Ovary (tissue), 9 donors: ENCODE data around the gene C2CD3. TPM values are rescaled to one million over a fixed set of nuclear protein-coding genes. Genes with fewer than 3 reads are reported as not detected.

Experiments
- DNase-seq, 5 donors: peaks; one replicate each; pipeline ENCODE4 v3.0.0-alpha.2; 2019 to 2020
- H3K27ac ChIP-seq, 2 donors: fragments of 200-600 bp; one replicate each; pipeline versions ENCODE4 v1.5.1 to v1.8.0; 2019 to 2022
- H3K27me3 ChIP-seq: fragments of 200-600 bp; one replicate; pipeline ENCODE4 v1.8.0; 2022
- H3K36me3 ChIP-seq: fragments of 200-600 bp; sonication (generic); one replicate; pipeline ENCODE4 v1.5.1; 2019
- H3K4me1 ChIP-seq: one replicate; pipeline ENCODE4 v1.8.1; 2013; ENCODE audit warnings: mild to moderate bottlenecking, moderate library complexity; ENCODE audit not compliant: insufficient read depth
- H3K4me3 ChIP-seq: fragments of 200-600 bp; sonication (generic); one replicate; pipeline ENCODE4 v1.5.1; 2017
- H3K9me3 ChIP-seq, 2 donors: fragments of 200-600 bp in 1 of 2; sonication (generic) in 1 of 2; one replicate each; pipeline versions ENCODE4 v1.5.1 to v1.8.1; 2013 to 2019; ENCODE audit warnings: mild to moderate bottlenecking in 1 of 2, moderate library complexity in 1 of 2
- CTCF ChIP-seq, 3 donors: fragments of 450-650 bp in 2 of 3; fragments of 200-600 bp in 1 of 3; IDR thresholded peaks; one replicate each; pipeline versions ENCODE4 v1.5.1 to v1.8.0; 2016 to 2022; ENCODE audit warnings: antibody characterized with exemption in 3 of 3, mild to moderate bottlenecking in 1 of 3
- EP300 ChIP-seq: sonication (generic); formaldehyde crosslinking; IDR thresholded peaks from one replicate; pipeline ENCODE4 v1.6.1; 2017; ENCODE audit warnings: antibody characterized with exemption
- POLR2A ChIP-seq: fragments of 450-650 bp; IDR thresholded peaks from one replicate; pipeline ENCODE4 v1.6.1; 2017; ENCODE audit warnings: antibody characterized with exemption, mild to moderate bottlenecking, moderate library complexity
- WGBS, 3 donors: extraction: QIAGEN DNeasy Blood & Tissue Kit in 1 of 3; methylation state at CpG; one replicate each; pipeline versions ENCODE4 v1.1.5 to v1.1.7; 2013 to 2017; 5-methylcytosine and 5-hydroxymethylcytosine counted together
- intact Hi-C, 4 donors: fragments of 100-400 bp; cut with DNase I; formaldehyde crosslinking; loops; one replicate each; pipeline versions ENCODE4 v1.11.0 to v1.15.1; 2022 to 2023
- polyA plus RNA-seq, 2 donors: library from polyadenylated mRNA; stranded (reverse); fragments of 200-250 nt in 1 of 2; fragments of 350-450 nt in 1 of 2; fragmentation: Illumina TruSeq in 1 of 2; extraction: RNeasy Lipid Tissue Mini Kit (QIAGEN cat#74804) in 1 of 2; gene quantifications; one replicate each; pipeline ENCODE4 v1.2.3, GENCODE V29; 2013 to 2014
- total RNA-seq, 7 donors: library from RNA; depleted of rRNA in 2 of 7; stranded (reverse); fragments of >200 nt in 2 of 7; fragmentation: NEBNext Ultra II Directional in 3 of 7; extraction: Animal tissue kit (Norgen Biotek cat#: 25700) in 3 of 7; gene quantifications; one replicate each; pipeline versions ENCODE4 v1.1.0 to v1.2.4, GENCODE V29; 2016 to 2023
- donor health status: DM: no; HTN: no; CAD: no; lungs with moderate emphysema.
- donor health status: DM: no; HTN: no; CAD: no.
- donor health status: Bipolar disorder and iron deficiency.
- donor health status: DM: yes; HTN: yes; CAD: no.
- donor health status: DM: no; HTN: no; CAD: no.
- donor health status: DM: yes; HTN: yes; CAD: no.

The C2CD3 gene
- total and polyA plus RNA-seq, 9 donors, result 9.3 to 33.5 (median 17.5) TPM

- Histone ChIP-seq H3K4me3 (peak within 1 kb of the TSS; percentile 36), H3K9me3 (no peaks in the 10 kb centered on the region), H3K27ac (peak within 1 kb of the TSS in 1 of 2 donors; percentile 58), H3K4me1 (no peaks in the 10 kb centered on the region), H3K27me3 (no peaks in the 10 kb centered on the region), H3K36me3 (no peaks in the 10 kb centered on the region)
- intact Hi-C loops, result no loop called here
- 0 to 1% (median 0%) methylated on average over 42 to 43 of the region's 43 CpGs for WGBS, 3 donors
- peak; percentile 65 to 80 (median 71) for DNase-seq
- TF ChIP-seq CTCF (IDR thresholded peaks at IDR 0.05) (no peak), POLR2A (no peak), EP300 (no peak)
Measured at GRCh38 chr11:73982595-73982989, 188.2 kb downstream of the C2CD3 start, which contains the start of gene UCP2. Gene UCP2 (minus strand): TSS chr11:73982843. CDS start chr11:73978378, 4,465 bp downstream.

- 87 to 90% (median 89%) methylated on average over 13 of the region's 13 CpGs for WGBS, 3 donors
- no peaks in the 10 kb centered on the region for H3K4me1 ChIP-seq
- intact Hi-C loops, result no loop called here
- TF ChIP-seq CTCF (IDR thresholded peaks at IDR 0.05) (no peak), EP300 (no peak), POLR2A (no peak)
- no peaks in the 10 kb centered on the region for H3K27me3 ChIP-seq
- H3K27ac ChIP-seq, result no peak overlapping the region
- H3K4me3 ChIP-seq, result no peak overlapping the region
- no peaks in the 10 kb centered on the region for H3K36me3 ChIP-seq
- H3K9me3 ChIP-seq, result no peaks in the 10 kb centered on the region
- no peak for DNase-seq
Measured at GRCh38 chr11:73981051-73981805, 189.6 kb downstream of the C2CD3 start.

- H3K4me3 ChIP-seq, result no peak overlapping the region
- no peak for DNase-seq
- WGBS, 3 donors, result 67 to 71% (median 70%) methylated on average over 6 of the region's 6 CpGs
- no peaks in the 10 kb centered on the region for H3K36me3 ChIP-seq
- no peaks in the 10 kb centered on the region for H3K9me3 ChIP-seq
- no peak for TF ChIP-seq EP300
- TF ChIP-seq CTCF (IDR thresholded peaks at IDR 0.05), result no peak
- TF ChIP-seq POLR2A, result no peak
- H3K4me1 ChIP-seq, result no peaks in the 10 kb centered on the region
- intact Hi-C loops, result no loop called here
- H3K27ac ChIP-seq, result no peak overlapping the region
- H3K27me3 ChIP-seq, result no peaks in the 10 kb centered on the region
Measured at GRCh38 chr11:73980001-73980961, 190.5 kb downstream of the C2CD3 start.

- no peaks in the 10 kb centered on the region for H3K9me3 ChIP-seq
- WGBS, 3 donors, result 85 to 93% (median 90%) methylated on average over 3 of the region's 3 CpGs
- no peak overlapping the region for H3K27ac ChIP-seq
- no peak overlapping the region for H3K4me3 ChIP-seq
- intact Hi-C loops, result no loop called here
- TF ChIP-seq EP300, result no peak
- TF ChIP-seq POLR2A, result no peak
- no peak for TF ChIP-seq CTCF (IDR thresholded peaks at IDR 0.05)
- H3K36me3 ChIP-seq, result no peaks in the 10 kb centered on the region
- peak in 1 of 5 donors; percentile 3 for DNase-seq
- no peaks in the 10 kb centered on the region for H3K27me3 ChIP-seq
- no peaks in the 10 kb centered on the region for H3K4me1 ChIP-seq
Measured at GRCh38 chr11:73978576-73979086, 192.2 kb downstream of the C2CD3 start.
